SK-N-SH (cell line): ENCODE data around the gene SHLD1. TPM values are rescaled to one million over a fixed set of nuclear protein-coding genes. Genes with fewer than 3 reads are reported as not detected.

Experiments used
- CTCF ChIA-PET: fragments of 300-600, 350-600 bp; formaldehyde crosslinking; extraction: SDS; loops from one replicate; lab custom pipeline; 2021; lab: Yijun Ruan, JAX
- POLR2A ChIA-PET: fragments of 350-600 bp; sonication (Branson Sonifier 250); formaldehyde crosslinking; extraction: SDS; loops from one replicate; lab custom pipeline; 2020; ENCODE audit warnings: antibody characterized with exemption, inconsistent platforms; lab: Yijun Ruan, JAX
- DNase-seq: peaks from one replicate; pipeline ENCODE4 v3.0.0; 2012
- H2AFZ ChIP-seq: fragments of 200-600 bp; sonication (generic); 2 replicates; pipeline ENCODE4 v1.8.1; 2016; ENCODE audit warnings: antibody characterized with exemption, mild to moderate bottlenecking, low read depth
- H3F3A ChIP-seq: fragments of 200-600 bp; sonication (generic); replicated peaks from 2 replicates; pipeline ENCODE3; 2016; ENCODE audit warnings: antibody characterized with exemption, mild to moderate bottlenecking; ENCODE audit not compliant: insufficient read depth
- H3K27ac ChIP-seq, 2 experiments: fragments of 200-500 bp in 1 of 2; fragments of 200-600 bp in 1 of 2; sonication (Bioruptor generic) in 1 of 2; sonication (generic), shearing (Covaris generic) in 1 of 2; 2 replicates each; pipeline versions ENCODE4 v1.5.1 to v1.6.1; 2014 to 2016; ENCODE audit warnings: low read depth in 2 of 2, inconsistent platforms in 1 of 2, low read length in 1 of 2, mild to moderate bottlenecking in 1 of 2, mixed read lengths in 1 of 2
- H3K27me3 ChIP-seq: fragments of 200-600 bp; sonication (generic), shearing (Covaris generic); 2 replicates; pipeline ENCODE4 v1.6.1; 2016; ENCODE audit warnings: mixed run types; ENCODE audit not compliant: insufficient read depth
- H3K36me3 ChIP-seq, 2 experiments: fragments of 200-500 bp in 1 of 2; fragments of 200-600 bp in 1 of 2; sonication (Bioruptor generic) in 1 of 2; sonication (generic) in 1 of 2; replicated peaks in 1 of 2; 2 replicates each; pipeline versions ENCODE3 to v1.5.1; 2014 to 2016; ENCODE audit warnings: low read length in 1 of 2, mild to moderate bottlenecking in 1 of 2; ENCODE audit not compliant: insufficient read depth in 2 of 2, control insufficient read depth in 1 of 2
- H3K4me1 ChIP-seq, 2 experiments: fragments of 200-500 bp in 1 of 2; fragments of 200-600 bp in 1 of 2; sonication (Bioruptor generic) in 1 of 2; sonication (generic), shearing (Covaris generic) in 1 of 2; 2 replicates each; pipeline versions ENCODE4 v1.5.1 to v1.6.1; 2014 to 2016; ENCODE audit warnings: low read depth in 1 of 2, low read length in 1 of 2, mixed run types in 1 of 2; ENCODE audit not compliant: insufficient read depth in 2 of 2, control insufficient read depth in 1 of 2
- H3K4me2 ChIP-seq: fragments of 200-600 bp; sonication (generic), shearing (Covaris generic); 2 replicates; pipeline ENCODE4 v1.6.1; 2017; ENCODE audit warnings: mixed run types
- H3K4me3 ChIP-seq, 2 experiments: fragments of 200-500 bp in 1 of 2; fragments of 200-600 bp in 1 of 2; sonication (Bioruptor generic) in 1 of 2; sonication (generic), shearing (Covaris generic) in 1 of 2; 2 replicates each; pipeline versions ENCODE4 v1.5.1 to v1.8.1; 2014 to 2016; ENCODE audit warnings: low read depth in 2 of 2, inconsistent platforms in 1 of 2, low read length in 1 of 2, mild to moderate bottlenecking in 1 of 2, mixed read lengths in 1 of 2, moderate library complexity in 1 of 2
- H3K79me2 ChIP-seq: fragments of 200-600 bp; sonication (generic); 2 replicates; pipeline ENCODE4 v1.8.1; 2017; ENCODE audit warnings: mild to moderate bottlenecking; ENCODE audit not compliant: insufficient read depth
- H3K9ac ChIP-seq: fragments of 200-600 bp; sonication (generic); 2 replicates; pipeline ENCODE4 v1.6.1; 2017; ENCODE audit warnings: mixed run types
- H3K9me2 ChIP-seq: fragments of 200-600 bp; sonication (generic); 2 replicates; pipeline ENCODE4 v1.6.1; 2017; ENCODE audit warnings: mixed run types
- H3K9me3 ChIP-seq: fragments of 200-600 bp; sonication (generic); 2 replicates; pipeline ENCODE4 v1.6.1; 2017; ENCODE audit warnings: mixed run types, mild to moderate bottlenecking, moderate library complexity
- H4K20me1 ChIP-seq: fragments of 200-600 bp; sonication (generic); 2 replicates; pipeline ENCODE4 v1.6.1; 2017; ENCODE audit warnings: mild to moderate bottlenecking, mixed run types; ENCODE audit not compliant: insufficient read depth
- CHD2 ChIP-seq: fragments of 150-350 bp; IDR thresholded peaks from 2 replicates; pipeline ENCODE4 v1.6.1; 2018; ENCODE audit warnings: low read length; ENCODE audit not compliant: partially characterized antibody
- EP300 ChIP-seq, 2 experiments: IDR thresholded peaks; 2 replicates each; pipeline versions ENCODE4 v1.4.0 to v1.6.1; 2012; ENCODE audit warnings: borderline replicate concordance in 1 of 2, low read depth in 1 of 2, low read length in 1 of 2
- EZH2phosphoT487 ChIP-seq: fragments of 200-600 bp; sonication (generic); IDR thresholded peaks from 2 replicates; pipeline ENCODE4 v1.6.1; 2017; ENCODE audit warnings: low read depth, mixed run types, mild to moderate bottlenecking, antibody characterized with exemption, moderate library complexity, borderline replicate concordance
- FOSL2 ChIP-seq: IDR thresholded peaks from 2 replicates; pipeline ENCODE4 v1.4.0; 2012; ENCODE audit warnings: low read depth, mild to moderate bottlenecking, moderate library complexity, borderline replicate concordance
- FOXJ3 ChIP-seq: sonication (generic); formaldehyde crosslinking; IDR thresholded peaks from 2 replicates; pipeline ENCODE4 v1.5.1; 2020; ENCODE audit warnings: mild to moderate bottlenecking, missing genetic modification reagents
- GABPA ChIP-seq: IDR thresholded peaks from 2 replicates; pipeline ENCODE4 v1.4.0; 2012; ENCODE audit warnings: low read depth, mild to moderate bottlenecking
- GATA2 ChIP-seq: sonication (generic); formaldehyde crosslinking; IDR thresholded peaks from 2 replicates; pipeline ENCODE4 v1.5.0; 2020; ENCODE audit warnings: mild to moderate bottlenecking, missing genetic modification reagents
- JUND ChIP-seq: IDR thresholded peaks from 2 replicates; pipeline ENCODE4 v1.4.0; 2012
- MXI1 ChIP-seq: IDR thresholded peaks from 2 replicates; pipeline ENCODE4 v1.6.1; 2012; ENCODE audit warnings: mild to moderate bottlenecking, low read depth, low read length, improper control_type of control experiment
- NFIC ChIP-seq: IDR thresholded peaks from 2 replicates; pipeline ENCODE4 v1.4.0; 2012; ENCODE audit warnings: borderline replicate concordance
- POLR2AphosphoS5 ChIP-seq: IDR thresholded peaks from 2 replicates; pipeline ENCODE4 v1.6.1; 2012; ENCODE audit warnings: low read depth, low read length
- RAD21 ChIP-seq: IDR thresholded peaks from 2 replicates; pipeline ENCODE4 v1.6.1; 2012; ENCODE audit warnings: mild to moderate bottlenecking, low read length
- RXRA ChIP-seq: IDR thresholded peaks from 2 replicates; pipeline ENCODE4 v1.4.0; 2012; ENCODE audit warnings: low read depth, mild to moderate bottlenecking, borderline replicate concordance
- SMC3 ChIP-seq: IDR thresholded peaks from 2 replicates; pipeline ENCODE4 v1.6.1; 2012; ENCODE audit warnings: low read depth, low read length, improper control_type of control experiment
- TCF12 ChIP-seq: IDR thresholded peaks from 2 replicates; pipeline ENCODE4 v1.4.0; 2012
- TEAD4 ChIP-seq: IDR thresholded peaks from 2 replicates; pipeline ENCODE4 v1.4.0; 2012; ENCODE audit warnings: mild to moderate bottlenecking, borderline replicate concordance; ENCODE audit not compliant: insufficient read depth
- WGBS: methylation state at CpG from one replicate; pipeline ENCODE4 v1.1.6; 2017; ENCODE audit warnings: low lambda C conversion rate; 5-methylcytosine and 5-hydroxymethylcytosine counted together
- polyA plus RNA-seq, 3 experiments: library from polyadenylated mRNA; depleted of rRNA; stranded (reverse); fragments of >200 nt; gene quantifications; 2 replicates each; pipeline ENCODE4 v1.2.3, GENCODE V29; 2012
- TF ChIP-seq, protein P1 (sequence below): IDR thresholded peaks from 2 replicates; pipeline ENCODE4 v1.4.0; 2012; ENCODE audit warnings: low read depth, borderline replicate concordance
- TF ChIP-seq, protein P2 (sequence below): fragments of 150-350 bp; IDR thresholded peaks from 2 replicates; pipeline ENCODE4 v1.6.1; 2017; ENCODE audit warnings: antibody characterized with exemption, low read length, low read depth, borderline replicate concordance
- TF ChIP-seq, protein P3 (sequence below): IDR thresholded peaks from 2 replicates; pipeline ENCODE4; 2012
- TF ChIP-seq, protein P4 (sequence below): fragments of 150-350 bp; IDR thresholded peaks from 2 replicates; pipeline ENCODE4 v1.6.1; 2016; ENCODE audit warnings: mild to moderate bottlenecking, low read depth, low read length

SHLD1 gene
- polyA plus RNA-seq, 1 of the 3 experiments (the other 2 are of a cell fraction): 4.5 TPM

DNA sequence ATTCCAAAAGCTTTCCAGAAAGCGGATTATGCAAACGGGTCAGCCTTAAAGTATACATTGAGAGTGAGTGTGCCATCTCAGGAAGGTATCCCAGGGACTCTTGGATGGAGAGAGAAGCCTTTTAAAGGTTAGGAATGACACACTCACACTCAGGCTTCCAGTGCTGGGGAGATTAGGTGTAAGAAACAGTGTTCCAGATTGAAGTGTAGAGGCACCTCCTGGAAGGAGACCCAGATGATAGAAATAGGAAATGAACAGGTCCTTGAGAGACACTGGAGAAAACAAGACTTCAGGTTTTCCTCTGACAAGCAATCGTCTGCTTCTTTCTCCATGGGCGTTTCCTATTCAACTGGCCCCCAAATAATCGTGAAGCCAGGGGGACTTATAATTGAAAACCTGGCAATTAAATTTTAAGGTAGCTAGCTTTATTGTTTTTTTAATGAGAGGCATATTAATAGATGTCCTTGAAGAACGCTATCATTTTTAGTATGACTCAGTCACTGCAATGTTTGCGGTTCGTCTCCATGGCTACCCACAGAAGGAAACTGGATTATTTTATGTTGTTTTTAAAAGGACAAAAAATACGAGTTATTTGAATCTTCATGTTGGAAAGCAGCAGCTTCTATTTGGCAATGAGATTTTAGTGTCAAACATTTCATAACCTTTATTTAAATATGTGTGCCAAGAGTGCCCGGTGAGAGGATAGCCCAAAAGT lies 114.8 kb downstream of the SHLD1 start:
- no peak overlapping the region for H2AFZ ChIP-seq
- peak overlapping the region; percentile 41 for H3K4me2 ChIP-seq
- H3K27ac ChIP-seq: peak overlapping the region; percentile 65 to 71
- H3K9ac ChIP-seq: no peak overlapping the region
- POLR2A ChIA-PET: no interaction called here
- CTCF ChIA-PET: interaction anchor here (1.5 kb wide), 1 partner anchor 9 kb away, joined by 3 read pairs; no protein-coding TSS in a partner anchor
- DNase-seq: no peak
- no peak overlapping the region for H3K4me3 ChIP-seq
- peaks cover 14% of the 10 kb centered on the region for H3F3A ChIP-seq
- no peaks in the 10 kb centered on the region for H3K36me3 ChIP-seq
- no peaks in the 10 kb centered on the region for H4K20me1 ChIP-seq
- H3K9me3 ChIP-seq: no peaks in the 10 kb centered on the region
- 34% methylated on average over 10 of the region's 10 CpGs for WGBS
- no peaks in the 10 kb centered on the region for H3K27me3 ChIP-seq
- H3K4me1 ChIP-seq: peaks cover 18 to 20% of the 10 kb centered on the region in 2 experiments; a peak in 3 of 4 replicates
- no peaks in the 10 kb centered on the region for H3K9me2 ChIP-seq
- 0 out of 2 replicates have a peak, but pooled peaks have one; percentile 51 for TF ChIP-seq FOSL2
- TF ChIP-seq, protein P1, sequence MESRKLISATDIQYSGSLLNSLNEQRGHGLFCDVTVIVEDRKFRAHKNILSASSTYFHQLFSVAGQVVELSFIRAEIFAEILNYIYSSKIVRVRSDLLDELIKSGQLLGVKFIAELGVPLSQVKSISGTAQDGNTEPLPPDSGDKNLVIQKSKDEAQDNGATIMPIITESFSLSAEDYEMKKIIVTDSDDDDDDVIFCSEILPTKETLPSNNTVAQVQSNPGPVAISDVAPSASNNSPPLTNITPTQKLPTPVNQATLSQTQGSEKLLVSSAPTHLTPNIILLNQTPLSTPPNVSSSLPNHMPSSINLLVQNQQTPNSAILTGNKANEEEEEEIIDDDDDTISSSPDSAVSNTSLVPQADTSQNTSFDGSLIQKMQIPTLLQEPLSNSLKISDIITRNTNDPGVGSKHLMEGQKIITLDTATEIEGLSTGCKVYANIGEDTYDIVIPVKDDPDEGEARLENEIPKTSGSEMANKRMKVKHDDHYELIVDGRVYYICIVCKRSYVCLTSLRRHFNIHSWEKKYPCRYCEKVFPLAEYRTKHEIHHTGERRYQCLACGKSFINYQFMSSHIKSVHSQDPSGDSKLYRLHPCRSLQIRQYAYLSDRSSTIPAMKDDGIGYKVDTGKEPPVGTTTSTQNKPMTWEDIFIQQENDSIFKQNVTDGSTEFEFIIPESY: no peak
- TF ChIP-seq JUND: peak; percentile 23
- no peak for TF ChIP-seq RAD21
- no peaks in the 10 kb centered on the region for H3K79me2 ChIP-seq

DNA sequence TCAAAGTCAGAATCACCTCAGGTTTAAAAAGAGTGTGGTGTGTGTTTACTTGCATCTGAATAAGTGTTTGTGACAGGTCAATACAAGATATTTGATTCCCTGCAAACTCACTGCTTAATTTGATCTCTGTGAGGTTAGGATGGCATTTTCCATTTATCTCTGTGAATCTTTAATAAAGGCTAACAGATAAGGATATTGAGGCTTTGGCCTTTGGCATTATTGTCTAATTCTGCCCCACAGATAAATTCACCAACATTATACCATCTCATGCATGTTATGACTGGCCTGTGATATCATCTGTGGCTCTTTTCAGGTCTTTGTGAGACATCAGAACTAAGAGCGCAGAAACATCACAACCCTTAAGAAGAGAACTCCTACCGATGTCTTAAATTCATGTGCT lies 115.4 kb downstream of the SHLD1 start:
- POLR2A ChIA-PET: no interaction called here
- TF ChIP-seq TEAD4 (no peak), FOXJ3 (CRISPR knock-in tag) (peak; percentile 63), EP300 (IDR thresholded peaks at IDR 0.05; ENCODE audit: borderline replicate concordance in 1 of 2, low read depth in 1 of 2, low read length in 1 of 2) (peak; percentile 16 to 96; a peak in 3 of 4 replicates), NFIC (no peak), GATA2 (CRISPR knock-in tag) (peak; percentile 91), TCF12 (peak; percentile 72), CHD2 (peak; percentile 52), GABPA (no peak), SMC3 (0 out of 2 replicates have a peak, but pooled peaks have one; percentile 3), RXRA (peak; percentile 50; the same call in 1 of the 2 replicates), JUND (no peak), POLR2AphosphoS5 (peak; percentile 54; the same call in 1 of the 2 replicates), EZH2phosphoT487 (no peak), MXI1 (0 out of 2 replicates have a peak, but pooled peaks have one; percentile 36)
- TF ChIP-seq, protein P2, sequence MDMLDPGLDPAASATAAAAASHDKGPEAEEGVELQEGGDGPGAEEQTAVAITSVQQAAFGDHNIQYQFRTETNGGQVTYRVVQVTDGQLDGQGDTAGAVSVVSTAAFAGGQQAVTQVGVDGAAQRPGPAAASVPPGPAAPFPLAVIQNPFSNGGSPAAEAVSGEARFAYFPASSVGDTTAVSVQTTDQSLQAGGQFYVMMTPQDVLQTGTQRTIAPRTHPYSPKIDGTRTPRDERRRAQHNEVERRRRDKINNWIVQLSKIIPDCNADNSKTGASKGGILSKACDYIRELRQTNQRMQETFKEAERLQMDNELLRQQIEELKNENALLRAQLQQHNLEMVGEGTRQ: no peak
- TF ChIP-seq, protein P3, sequence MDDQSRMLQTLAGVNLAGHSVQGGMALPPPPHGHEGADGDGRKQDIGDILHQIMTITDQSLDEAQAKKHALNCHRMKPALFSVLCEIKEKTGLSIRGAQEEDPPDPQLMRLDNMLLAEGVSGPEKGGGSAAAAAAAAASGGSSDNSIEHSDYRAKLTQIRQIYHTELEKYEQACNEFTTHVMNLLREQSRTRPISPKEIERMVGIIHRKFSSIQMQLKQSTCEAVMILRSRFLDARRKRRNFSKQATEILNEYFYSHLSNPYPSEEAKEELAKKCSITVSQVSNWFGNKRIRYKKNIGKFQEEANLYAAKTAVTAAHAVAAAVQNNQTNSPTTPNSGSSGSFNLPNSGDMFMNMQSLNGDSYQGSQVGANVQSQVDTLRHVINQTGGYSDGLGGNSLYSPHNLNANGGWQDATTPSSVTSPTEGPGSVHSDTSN: peak; percentile 64
- TF ChIP-seq, protein P4, sequence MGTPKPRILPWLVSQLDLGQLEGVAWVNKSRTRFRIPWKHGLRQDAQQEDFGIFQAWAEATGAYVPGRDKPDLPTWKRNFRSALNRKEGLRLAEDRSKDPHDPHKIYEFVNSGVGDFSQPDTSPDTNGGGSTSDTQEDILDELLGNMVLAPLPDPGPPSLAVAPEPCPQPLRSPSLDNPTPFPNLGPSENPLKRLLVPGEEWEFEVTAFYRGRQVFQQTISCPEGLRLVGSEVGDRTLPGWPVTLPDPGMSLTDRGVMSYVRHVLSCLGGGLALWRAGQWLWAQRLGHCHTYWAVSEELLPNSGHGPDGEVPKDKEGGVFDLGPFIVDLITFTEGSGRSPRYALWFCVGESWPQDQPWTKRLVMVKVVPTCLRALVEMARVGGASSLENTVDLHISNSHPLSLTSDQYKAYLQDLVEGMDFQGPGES: no peak

More for the DNA sequence above, 115.4 kb downstream of the SHLD1 start:
- CTCF ChIA-PET: interaction anchor here (1.5 kb wide), 1 partner anchor 10 kb away, joined by 3 read pairs; no protein-coding TSS in a partner anchor
- H3K9me3 ChIP-seq: no peaks in the 10 kb centered on the region
- peaks cover 14% of the 10 kb centered on the region for H3F3A ChIP-seq
- H3K79me2 ChIP-seq: no peaks in the 10 kb centered on the region
- no peaks in the 10 kb centered on the region for H3K27me3 ChIP-seq
- H4K20me1 ChIP-seq: no peaks in the 10 kb centered on the region
- no peak for DNase-seq
- H3K4me1 ChIP-seq: peaks cover 18 to 20% of the 10 kb centered on the region in 2 experiments; a peak in 3 of 4 replicates
- H3K9me2 ChIP-seq: no peaks in the 10 kb centered on the region
- H3K36me3 ChIP-seq: no peaks in the 10 kb centered on the region
- 66% methylated on average over 2 of the region's 2 CpGs for WGBS
- peak overlapping the region; percentile 65 to 71 for H3K27ac ChIP-seq
- H3K4me3 ChIP-seq: no peak overlapping the region
- H2AFZ ChIP-seq: no peak overlapping the region
- no peak overlapping the region for H3K9ac ChIP-seq
- H3K4me2 ChIP-seq: peak overlapping the region; percentile 41; the same call in 1 of the 2 replicates
